ENCODE data around the gene EMB. TPM values are rescaled to one million over a fixed set of nuclear protein-coding genes. Genes with fewer than 3 reads are reported as not detected.
"Not testable (repeated sequence)": the region's sequence is repeated elsewhere in the genome, so short reads cannot be mapped to it uniquely, and the experiment has no call there.

Gene EMB
- total and polyA plus RNA-seq, 2 of the 8 experiments (the other 6 are each of a cell fraction or from before 2014, with no cell fraction given), result 29.3 to 48.4 TPM

DNA sequence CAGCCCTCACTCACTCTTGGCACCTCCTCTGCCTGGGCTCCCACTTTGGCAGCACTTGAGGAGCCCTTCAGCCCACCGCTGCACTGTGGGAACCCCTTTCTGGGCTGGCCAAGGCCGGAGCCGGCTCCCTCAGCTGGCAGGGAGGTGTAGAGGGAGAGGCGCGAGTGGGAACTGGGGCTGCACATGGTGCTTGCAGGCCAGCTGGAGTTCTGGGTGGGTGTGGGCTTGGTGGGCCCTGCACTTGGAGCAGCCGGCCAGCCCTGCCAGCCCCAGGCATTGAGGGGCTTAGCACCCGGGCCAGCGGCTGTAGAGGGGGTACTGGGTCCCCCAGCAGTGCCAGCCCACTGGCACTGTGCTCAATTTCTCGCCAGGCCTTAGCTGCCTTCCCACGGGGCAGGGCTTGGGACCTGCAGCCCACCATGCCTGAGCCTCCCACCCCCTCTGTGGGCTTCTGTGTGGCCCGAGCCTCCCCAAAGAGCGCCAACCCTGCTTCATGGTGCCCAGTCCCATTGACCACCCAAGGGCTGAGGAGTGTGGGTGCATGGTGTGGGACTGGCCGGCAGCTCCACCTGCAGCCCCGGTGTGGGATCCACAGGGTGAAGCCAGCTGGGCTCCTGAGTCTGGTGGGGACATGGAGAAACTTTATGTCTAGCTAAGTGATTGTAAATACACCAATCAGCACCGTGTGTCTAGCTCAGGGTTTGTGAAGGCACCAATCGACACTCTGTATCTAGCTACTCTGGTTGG, 71.6 kb downstream of the EMB start:
- H2AFZ ChIP-seq (ENCODE audit: low read length); H2BK12ac ChIP-seq (ENCODE audit: low read depth, low read length); H3K23me2 ChIP-seq (ENCODE audit: low read depth, low read length); FAIRE-seq; H3K9ac ChIP-seq (replicated peaks in 1 of 4; ENCODE audit: extremely low read depth in 1 of 4, low read depth in 3 of 4, low read length in 3 of 4); DNase-seq (ENCODE audit: low read depth in 1 of 2, low spot score in 2 of 2); H3K27me3 ChIP-seq (replicated peaks in 1 of 4; ENCODE audit: control insufficient read depth in 3 of 4, extremely low read depth in 1 of 4, insufficient read depth in 3 of 4, low read length in 3 of 4); H4K91ac ChIP-seq (replicated peaks; ENCODE audit: insufficient read length, low read length); H4K8ac ChIP-seq (ENCODE audit: extremely low read depth, insufficient read depth, low read length); H3K4me3 ChIP-seq (ENCODE audit: extremely low read depth in 1 of 4, insufficient read depth in 2 of 4, low read depth in 3 of 4, low read length in 4 of 4); H3K4ac ChIP-seq (replicated peaks; ENCODE audit: insufficient read length, low read depth, low read length); H3K79me2 ChIP-seq (ENCODE audit: control insufficient read depth in 1 of 2, insufficient read depth in 2 of 2, low read length in 2 of 2); H4K20me1 ChIP-seq (replicated peaks in 1 of 2; ENCODE audit: control insufficient read depth in 1 of 2, insufficient read depth in 2 of 2, low read length in 2 of 2); H3K79me1 ChIP-seq (ENCODE audit: low read depth, low read length); H2BK20ac ChIP-seq (ENCODE audit: low read length); H4K5ac ChIP-seq (ENCODE audit: insufficient read length, low read depth, low read length); H3K18ac ChIP-seq (ENCODE audit: extremely low read depth, low read length); H3K23ac ChIP-seq (ENCODE audit: insufficient read length); H3K27ac ChIP-seq (ENCODE audit: low read depth, low read length); H2BK120ac ChIP-seq (replicated peaks; ENCODE audit: low read depth, low read length); POLR2A ChIA-PET (ENCODE audit: partially characterized antibody); H3K4me1 ChIP-seq (replicated peaks in 1 of 4; ENCODE audit: control insufficient read depth in 3 of 4, insufficient read depth in 4 of 4, low read length in 3 of 4); H3K4me2 ChIP-seq (ENCODE audit: insufficient read depth in 1 of 2, low read depth in 2 of 2, low read length in 2 of 2); CTCF ChIA-PET (ENCODE audit: partially characterized antibody); H3K14ac ChIP-seq (ENCODE audit: insufficient read length); H2BK15ac ChIP-seq (ENCODE audit: low read length); H3K36me3 ChIP-seq (ENCODE audit: control insufficient read depth in 2 of 4, insufficient read depth in 4 of 4, low read length in 3 of 4); H3K56ac ChIP-seq (replicated peaks; ENCODE audit: insufficient read length, low read depth, low read length); H2AK5ac ChIP-seq (ENCODE audit: low read depth, low read length); H2BK5ac ChIP-seq (ENCODE audit: low read depth, low read length): not testable (repeated sequence)
- 93% methylated on average over 11 of the region's 16 CpGs; no CpG with 5 or more reads in 1 of the 2 experiments for WGBS, 2 experiments (ENCODE audit: extremely low coverage in 1 of 2, insufficient coverage in 1 of 2, insufficient read length in 1 of 2, insufficient replicate concordance in 2 of 2, low coverage in 1 of 2, low lambda C conversion rate in 2 of 2, missing lambda C conversion rate in 1 of 2)
- peaks cover 9 to 53% of the 10 kb centered on the region in 2 experiments for H3K9me3 ChIP-seq (ENCODE audit: insufficient read depth in 2 of 2, low read depth in 1 of 2, low read length in 1 of 2)

All from H1 (cell line).